CD4-positive, alpha-beta T cell treated with Interleukin-17A for 1 hour (primary cell): ENCODE results near the gene DLG3.
"Not testable (repeated sequence)": the region's sequence is repeated elsewhere in the genome, so short reads cannot be mapped to it uniquely, and the experiment has no call there.

Experiments used
- DNase-seq: peaks from one replicate; pipeline ENCODE4 v3.0.0-alpha.2; 2020

Gene DLG3

GRCh38 chrX:70444326-70444945, at the start of gene DLG3:
DLG3 (plus strand) TSS chrX:70444835; CDS start chrX:70445202, 367 bp downstream.
- peak; percentile 42 for DNase-seq

GRCh38 chrX:70398899-70399298, 45.7 kb upstream of the DLG3 start:
- DNase-seq: peak; percentile 76

- DNase-seq: not testable (repeated sequence)
Measured at GRCh38 chrX:70400181-70400580, 44.5 kb upstream of the DLG3 start.

GRCh38 chrX:70402721-70403120, 41.9 kb upstream of the DLG3 start:
- DNase-seq: no peak

GRCh38 chrX:70405003-70405402, 39.6 kb upstream of the DLG3 start:
- no peak for DNase-seq

GRCh38 chrX:70410921-70411320, 33.7 kb upstream of the DLG3 start:
- DNase-seq: no peak

- no peak for DNase-seq
Measured at GRCh38 chrX:70411475-70411874, 33.2 kb upstream of the DLG3 start.

- no peak for DNase-seq
Measured at GRCh38 chrX:70421618-70422017, 23.0 kb upstream of the DLG3 start.

GRCh38 chrX:70422851-70423341, 21.7 kb upstream of the DLG3 start, which contains the start of gene GDPD2:
GDPD2 (plus strand) TSS chrX:70423314; CDS start chrX:70424985, 1,671 bp downstream.
- DNase-seq: no peak

- no peak for DNase-seq
Measured at GRCh38 chrX:70423936-70424675, 20.5 kb upstream of the DLG3 start.

- no peak for DNase-seq
Measured at GRCh38 chrX:70424801-70425200, 19.8 kb upstream of the DLG3 start.

GRCh38 chrX:70426286-70427278, 18.1 kb upstream of the DLG3 start:
- no peak for DNase-seq

- no peak for DNase-seq
Measured at GRCh38 chrX:70427365-70427764, 17.3 kb upstream of the DLG3 start.

GRCh38 chrX:70429759-70430158, 14.9 kb upstream of the DLG3 start:
- no peak for DNase-seq

GRCh38 chrX:70432936-70433847, 11.4 kb upstream of the DLG3 start:
- no peak for DNase-seq

- DNase-seq: peak; percentile 83
Measured at GRCh38 chrX:70433848-70434351, 10.7 kb upstream of the DLG3 start.

- peak; percentile 79 for DNase-seq
Measured at GRCh38 chrX:70434352-70434866, 10.2 kb upstream of the DLG3 start.

GRCh38 chrX:70434914-70435586, 9.6 kb upstream of the DLG3 start:
- peak; percentile 35 for DNase-seq

GRCh38 chrX:70436343-70436742, 8.3 kb upstream of the DLG3 start:
- DNase-seq: peak; percentile 17

GRCh38 chrX:70437011-70437410, 7.6 kb upstream of the DLG3 start:
- no peak for DNase-seq
